Hematopoietic multipotent progenitor cell treated with erythropoietin and hydrocortisone succinate and interleukin-3 and kit ligand, for 4 days (in vitro differentiated cells): Measurements from ENCODE around the gene DNAAF3.

Experiments
- DNase-seq: peaks from one replicate; pipeline ENCODE4 v3.0.0-alpha.2; 2015

Gene DNAAF3

DNA sequence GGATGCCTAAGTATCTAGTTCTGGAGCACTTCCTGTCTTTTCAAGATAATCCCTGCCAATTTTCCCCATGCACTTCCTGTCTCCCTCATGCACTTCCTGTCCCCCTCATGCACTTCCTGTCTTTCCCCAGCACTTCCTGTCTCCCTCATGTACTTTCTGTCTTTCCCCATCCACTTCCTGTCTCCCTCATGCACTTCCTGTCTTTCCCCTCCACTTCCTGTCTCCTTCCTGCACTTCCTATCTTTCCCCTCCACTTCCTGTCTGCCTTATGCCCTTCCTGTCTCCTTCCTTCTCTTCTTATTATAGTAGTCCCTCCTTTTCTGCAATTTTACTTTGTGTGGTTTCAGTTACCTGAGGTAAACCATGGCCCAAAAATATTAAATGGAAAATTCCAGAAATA lies 14.4 kb downstream of the DNAAF3 start:
- DNase-seq: no peak

DNA sequence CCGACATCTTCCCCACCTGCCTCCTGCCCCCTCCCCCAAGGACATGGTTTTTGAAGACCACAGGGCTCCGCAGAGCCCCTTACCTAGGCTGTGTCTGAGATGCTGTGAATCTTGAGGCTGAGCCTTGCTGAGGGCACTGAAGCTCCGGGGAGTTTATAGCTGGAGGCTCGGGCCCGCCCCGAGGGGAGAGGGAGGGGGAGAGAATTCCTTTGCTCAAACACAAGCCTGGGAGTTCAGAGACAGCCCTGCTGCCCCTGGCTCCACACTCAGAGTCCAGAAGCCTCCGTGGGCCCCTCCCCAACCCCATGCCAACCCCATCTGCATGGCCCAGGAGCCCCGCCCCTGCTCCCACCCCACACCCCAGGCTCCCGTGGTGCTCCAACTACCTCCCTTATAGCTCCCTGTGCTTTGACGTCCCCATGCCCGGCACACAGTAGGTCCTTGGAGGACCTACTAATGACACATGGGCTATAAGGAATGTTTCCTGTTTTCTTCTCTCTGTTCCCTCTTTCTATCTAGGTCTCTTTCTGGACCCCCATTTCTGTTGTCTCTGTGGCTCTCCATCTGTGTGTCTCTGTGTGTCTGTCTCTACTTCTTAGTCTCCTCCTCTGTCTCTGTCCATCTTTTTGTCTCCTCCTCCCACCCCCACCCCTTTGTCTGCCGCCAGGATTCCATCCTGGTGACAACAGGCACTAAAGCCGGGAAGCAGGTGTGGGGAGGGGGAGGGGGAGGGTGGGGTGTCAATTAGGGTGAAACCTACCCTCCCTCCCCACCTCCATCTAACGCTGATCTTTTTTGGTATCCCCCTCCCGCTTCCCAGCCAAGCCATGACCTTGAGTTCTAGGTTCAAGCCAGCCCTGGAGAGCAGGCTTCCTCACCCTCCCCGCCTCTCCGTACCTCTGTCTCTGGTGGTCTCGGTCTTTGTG lies 17.1 kb downstream of the DNAAF3 start, which contains the start of gene TNNT1:
TSS of gene TNNT1 (minus strand) at position 129 of the 926 bp plus-strand sequence. CDS start 2,049 bp downstream, outside the sequence.
- no peak for DNase-seq

DNA sequence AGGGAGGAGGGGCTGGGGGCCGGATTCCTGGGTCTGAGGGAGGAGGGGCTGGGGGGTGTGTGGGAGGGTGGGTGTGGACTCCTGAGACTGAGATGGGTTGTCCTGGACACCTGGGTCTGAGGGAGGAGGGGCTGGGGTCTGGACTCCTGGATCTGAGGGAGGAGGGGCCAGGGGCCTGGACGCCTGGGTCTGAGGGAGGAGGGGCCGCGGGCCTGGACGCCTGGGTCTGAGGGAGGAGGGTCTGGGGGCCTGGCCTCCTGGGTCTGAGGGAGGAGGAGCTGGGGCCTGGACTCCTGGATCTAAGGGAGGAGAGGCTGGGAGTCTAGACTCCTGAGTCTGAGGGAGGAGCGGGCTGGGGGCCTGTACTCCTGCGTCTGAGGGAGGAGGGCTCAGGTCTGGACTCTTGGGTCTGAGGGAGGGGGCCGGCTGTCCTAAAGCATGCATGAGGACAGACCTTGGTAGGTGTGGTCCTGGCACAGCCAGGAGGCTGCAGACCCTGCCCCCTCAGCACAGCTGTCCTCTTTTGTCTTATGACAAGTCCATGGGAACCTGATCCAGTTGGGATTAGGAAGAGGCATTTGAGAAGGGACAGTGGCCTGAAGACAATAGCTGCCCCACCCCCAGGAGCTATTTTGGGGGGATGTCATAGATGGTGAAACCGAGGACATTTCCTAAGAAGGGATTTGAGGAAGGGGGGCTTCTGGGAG lies 18.7 kb downstream of the DNAAF3 start:
- DNase-seq: no peak

- DNase-seq: no peak
Measured at GRCh38 chr19:55146705-55147273, 19.6 kb downstream of the DNAAF3 start.

DNA sequence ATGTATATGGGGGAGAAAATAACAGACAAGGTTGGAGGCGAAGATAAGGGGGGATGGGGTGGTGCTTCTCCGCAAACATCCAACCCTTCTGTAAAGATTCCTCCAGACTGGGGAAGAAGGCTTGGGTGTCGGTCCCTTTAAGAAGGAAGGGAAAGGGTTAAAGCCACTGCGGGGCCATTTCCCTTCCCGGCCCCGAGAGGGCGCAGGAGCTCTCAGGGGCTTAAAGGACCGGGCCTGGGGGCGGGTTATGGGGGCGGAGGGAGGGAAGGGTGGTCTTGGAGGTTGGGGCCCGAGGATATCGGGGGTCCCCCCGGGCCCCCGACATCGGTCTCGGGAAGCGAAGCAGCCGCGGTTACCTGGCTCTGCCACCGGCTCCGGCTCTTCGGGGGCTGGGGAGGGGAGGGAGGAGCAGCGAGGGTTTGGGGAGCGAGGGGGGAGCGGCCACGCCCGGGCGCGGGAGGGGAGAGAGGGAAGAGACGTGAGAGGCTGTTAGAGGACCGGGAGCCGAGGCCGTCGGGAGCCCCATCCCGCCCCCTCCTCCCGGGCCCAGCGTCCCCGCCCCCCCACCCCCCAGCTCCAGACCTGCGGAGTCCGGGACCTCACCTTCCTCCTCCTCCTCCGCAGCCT lies 20.2 kb downstream of the DNAAF3 start:
- peak; percentile 83 for DNase-seq

DNA sequence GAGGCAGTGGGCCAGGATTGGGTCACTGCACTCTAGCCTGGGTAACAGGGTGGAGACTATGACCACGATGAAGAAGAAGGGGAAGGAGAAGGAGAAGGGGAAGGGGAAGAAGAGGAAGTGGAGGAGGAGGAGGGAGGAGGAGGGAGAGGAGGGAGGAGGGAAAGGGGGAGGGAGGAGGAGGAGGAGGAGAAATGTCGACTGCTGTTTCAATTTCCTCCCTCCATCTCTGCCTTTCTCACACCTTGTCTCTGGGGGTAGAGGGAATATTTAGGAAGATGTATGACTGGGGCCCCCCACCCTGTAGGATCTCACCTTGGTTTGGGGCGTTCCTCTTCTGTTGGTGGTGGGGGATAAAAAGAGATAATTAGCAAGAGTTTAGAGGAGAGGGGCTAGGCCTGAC lies 21.2 kb downstream of the DNAAF3 start:
- peak; percentile 36 for DNase-seq

- DNase-seq: no peak
Measured at GRCh38 chr19:55141696-55142095, 24.7 kb downstream of the DNAAF3 start.

- no peak for DNase-seq
Measured at GRCh38 chr19:55137915-55138314, 28.5 kb downstream of the DNAAF3 start.

DNA sequence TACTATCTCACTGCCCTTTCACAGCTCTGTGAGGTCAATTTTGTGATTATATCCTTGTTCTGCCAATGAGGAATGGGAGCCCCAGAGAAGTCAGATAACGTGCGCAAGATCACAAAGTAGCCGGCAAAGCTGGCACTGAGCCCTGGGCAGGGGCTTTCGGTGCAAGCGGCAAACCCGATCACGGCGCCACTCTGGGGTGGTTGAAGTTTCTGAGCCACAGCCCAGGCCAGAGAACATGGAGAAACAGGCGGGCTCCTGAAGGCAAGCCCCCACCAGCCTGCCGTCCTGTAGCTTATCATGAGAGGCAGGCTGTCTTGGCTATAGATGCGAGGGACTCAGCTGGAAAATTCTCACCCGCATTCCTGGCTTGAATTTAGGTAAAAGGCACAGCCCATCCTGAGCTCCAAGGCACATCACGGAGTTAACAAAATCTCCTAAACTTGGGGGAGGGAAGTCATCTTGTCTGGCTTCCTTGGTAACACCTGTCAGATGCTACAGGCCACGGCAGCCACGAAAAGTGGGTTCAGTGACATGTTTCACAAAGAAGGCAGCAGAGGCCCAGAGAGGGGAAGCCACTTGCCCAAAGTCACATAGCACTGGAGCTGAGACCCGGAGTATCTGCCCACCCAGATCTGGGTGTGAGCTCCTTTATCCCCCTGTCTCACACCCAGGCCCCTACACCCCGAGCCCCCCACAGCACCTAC lies 29.9 kb downstream of the DNAAF3 start:
- no peak for DNase-seq

DNA sequence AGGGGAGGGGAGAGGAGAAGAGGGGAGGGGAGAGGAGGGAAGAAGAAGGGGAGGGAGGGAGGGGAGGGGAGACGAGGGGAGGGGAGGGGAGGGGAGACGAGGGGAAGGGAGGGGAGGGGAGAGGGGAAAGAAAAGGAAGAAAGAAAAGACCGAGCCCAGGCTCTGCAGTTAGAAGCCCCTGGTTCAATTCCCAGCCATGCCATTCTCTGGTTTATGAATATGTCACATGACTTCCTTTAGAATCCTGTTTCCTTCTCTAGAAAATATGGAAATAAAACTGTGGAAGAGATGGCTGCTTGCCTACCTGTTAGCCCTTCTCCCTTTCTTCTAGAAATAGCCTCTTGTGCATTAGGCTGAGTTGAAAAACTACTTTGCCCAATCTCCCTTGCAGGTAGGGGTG lies 31.7 kb downstream of the DNAAF3 start:
- DNase-seq: no peak

GRCh38 chr19:55133639-55134444 lies 32.6 kb downstream of the DNAAF3 start:
- peak; percentile 53 for DNase-seq

GRCh38 chr19:55132453-55133129 lies 33.8 kb downstream of the DNAAF3 start:
- DNase-seq: peak; percentile 43

- DNase-seq: no peak
Measured at GRCh38 chr19:55131421-55131820, 35.0 kb downstream of the DNAAF3 start.

GRCh38 chr19:55119053-55119452 lies 47.4 kb downstream of the DNAAF3 start:
- DNase-seq: peak; percentile 50

GRCh38 chr19:55118401-55118991 lies 47.9 kb downstream of the DNAAF3 start:
- DNase-seq: peak; percentile 84

GRCh38 chr19:55117663-55118391 lies 48.6 kb downstream of the DNAAF3 start:
- peak; percentile 100 for DNase-seq

GRCh38 chr19:55116859-55117662 lies 49.4 kb downstream of the DNAAF3 start, which contains the start of gene PPP1R12C:
TSS of gene PPP1R12C (minus strand) at chr19:55117637. CDS start at chr19:55117543, 94 bp downstream.
- peak; percentile 17 for DNase-seq

GRCh38 chr19:55116232-55116858 lies 50.1 kb downstream of the DNAAF3 start:
- peak; percentile 81 for DNase-seq
